GM12878 (cell line): Measurements from ENCODE around the gene TSPYL2. TPM values are rescaled to one million over a fixed set of nuclear protein-coding genes. Genes with fewer than 3 reads are reported as not detected.

ENCODE experiments used
- CEBPB ChIP-seq, 2 experiments: fragments of 150-350 bp in 1 of 2; IDR thresholded peaks; 2 replicates each; pipeline ENCODE4 v1.6.1; 2012 to 2014; ENCODE audit warnings: low read depth in 2 of 2, low read length in 2 of 2, borderline replicate concordance in 1 of 2, inconsistent platforms in 1 of 2
- FOXK2 ChIP-seq: fragments of 450-650 bp; IDR thresholded peaks from 2 replicates; pipeline ENCODE4 v1.6.1; 2017; ENCODE audit warnings: mild to moderate bottlenecking, moderate library complexity
- MLLT1 ChIP-seq: fragments of 450-650 bp; IDR thresholded peaks from 2 replicates; pipeline ENCODE4 v1.6.1; 2016; ENCODE audit warnings: mild to moderate bottlenecking
- POLR2A ChIP-seq: IDR thresholded peaks from 2 replicates; pipeline ENCODE4 v1.6.1; 2011; ENCODE audit warnings: low read depth, mild to moderate bottlenecking, low read length
- POLR2AphosphoS5 ChIP-seq: IDR thresholded peaks from 2 replicates; pipeline ENCODE4 v1.6.1; 2011; ENCODE audit warnings: mild to moderate bottlenecking, low read length, inconsistent platforms
- PRDM15 ChIP-seq: fragments of 450-650 bp; formaldehyde crosslinking; IDR thresholded peaks from 2 replicates; pipeline ENCODE4 v1.4.0; 2020; ENCODE audit warnings: mild to moderate bottlenecking, moderate library complexity
- RFX5 ChIP-seq: IDR thresholded peaks from 2 replicates; pipeline ENCODE4 v1.6.1; 2011; ENCODE audit warnings: low read depth, low read length, improper control_type of control experiment
- TAF1 ChIP-seq: IDR thresholded peaks from 2 replicates; pipeline ENCODE4 v1.6.1; 2011; ENCODE audit warnings: mild to moderate bottlenecking, low read depth, low read length, borderline replicate concordance
- polyA plus RNA-seq, 11 experiments: library from polyadenylated mRNA; depleted of rRNA in 4 of 11; unstranded in 6 of 11; stranded (reverse) in 5 of 11; fragments of >200 nt; fragmentation: Nextera tagmentation in 4 of 11; fragmentation: Illumina TruSeq in 1 of 11; extraction: Ambion mirVana in 4 of 11; extraction: Trizol in 1 of 11; gene quantifications; 1 replicate in 1 of 11; 2 replicates in 10 of 11; pipeline versions ENCODE4 v1.2.1 to v1.2.3, GENCODE V29; 2011 to 2016; ENCODE audit warnings: inconsistent platforms in 2 of 11, missing spikeins in 2 of 11, low read depth in 1 of 11
- total RNA-seq, 4 experiments: library from RNA; depleted of rRNA in 3 of 4; stranded (reverse); fragments of >200 nt in 3 of 4; fragmentation: Illumina TruSeq in 1 of 4; extraction: Trizol in 1 of 4; gene quantifications; 2 replicates each; pipeline versions ENCODE4 v1.2.1 to v1.2.3, GENCODE V29; 2013 to 2021

The TSPYL2 gene
- total and polyA plus RNA-seq, 10 of the 15 experiments (the other 5 are each of a cell fraction or from before 2014, with no cell fraction given): 0.53 to 24.6 (median 14.5) TPM

- TF ChIP-seq PRDM15 (no peak), TAF1 (no peak), CEBPB (IDR thresholded peaks at IDR 0.05; ENCODE audit: borderline replicate concordance in 1 of 2, low read depth in 2 of 2, low read length in 2 of 2) (no peak), FOXK2 (no peak), RFX5 (no peak), POLR2AphosphoS5 (peak; percentile 67), POLR2A (peak; percentile 73), MLLT1 (no peak)
Observed at GRCh38 chrX:53088136-53088974, 6.2 kb downstream of the TSPYL2 start (continued).
